ENCODE measurements around the gene CYB561D1.

CYB561D1 gene

GRCh38 chr1:109499081-109499480, 5.2 kb downstream of the CYB561D1 start:
- FAIRE-seq (no peak), DNase-seq (ENCODE audit: insufficient read length, low spot score) (no peak)

DNA sequence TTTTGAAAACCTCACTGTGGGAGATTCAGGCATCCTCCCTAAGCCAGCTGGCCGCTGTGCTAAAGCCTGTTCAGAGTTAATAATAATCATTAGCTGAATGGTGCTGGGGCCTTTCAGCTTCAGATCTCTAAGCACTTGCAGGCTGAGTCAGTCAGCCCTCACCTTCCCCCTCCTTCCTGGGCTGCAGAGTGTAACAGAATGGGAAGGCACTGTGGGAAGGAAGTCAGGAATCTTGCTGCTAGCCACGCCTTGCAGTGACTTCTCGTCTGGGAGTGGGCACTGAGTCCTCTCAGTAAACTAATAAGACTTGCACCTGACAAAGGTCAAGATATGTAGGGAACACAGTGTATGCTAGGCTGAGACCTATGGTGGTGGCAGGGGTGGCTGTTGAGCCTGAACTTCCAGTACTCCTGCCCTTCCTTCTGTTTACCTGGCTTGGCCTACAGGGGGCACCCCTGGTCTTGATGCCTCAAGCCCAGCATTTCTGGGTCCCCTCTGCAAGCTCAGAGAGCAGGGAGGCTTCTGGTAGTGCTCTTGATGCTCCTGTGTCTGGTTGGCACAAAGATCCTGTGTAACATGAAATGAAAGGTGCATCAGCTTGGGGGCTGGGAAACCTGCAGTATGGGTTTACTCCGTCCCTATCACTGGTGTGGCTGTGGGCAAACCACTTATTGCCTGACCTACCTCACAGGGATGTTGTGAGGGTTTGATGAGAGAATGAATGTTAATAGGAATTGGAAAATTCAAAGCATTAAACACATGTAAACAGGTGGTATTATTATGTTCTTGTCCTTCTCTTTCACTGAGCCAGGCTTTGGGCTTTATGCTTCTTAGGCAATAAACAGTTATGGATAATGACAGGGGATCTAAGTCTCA, 6.0 kb downstream of the CYB561D1 start:
- no peak for FAIRE-seq

GRCh38 chr1:109500941-109501381, 7.1 kb downstream of the CYB561D1 start:
- no peak for DNase-seq (ENCODE audit: insufficient read length, low spot score)
- no peak for FAIRE-seq

More for the DNA sequence above, 6.0 kb downstream of the CYB561D1 start:
- DNase-seq (ENCODE audit: insufficient read length, low spot score) = no peak

GRCh38 chr1:109501644-109502363, 7.9 kb downstream of the CYB561D1 start:
- DNase-seq (ENCODE audit: insufficient read length, low spot score) = no peak
- no peak for FAIRE-seq

DNA sequence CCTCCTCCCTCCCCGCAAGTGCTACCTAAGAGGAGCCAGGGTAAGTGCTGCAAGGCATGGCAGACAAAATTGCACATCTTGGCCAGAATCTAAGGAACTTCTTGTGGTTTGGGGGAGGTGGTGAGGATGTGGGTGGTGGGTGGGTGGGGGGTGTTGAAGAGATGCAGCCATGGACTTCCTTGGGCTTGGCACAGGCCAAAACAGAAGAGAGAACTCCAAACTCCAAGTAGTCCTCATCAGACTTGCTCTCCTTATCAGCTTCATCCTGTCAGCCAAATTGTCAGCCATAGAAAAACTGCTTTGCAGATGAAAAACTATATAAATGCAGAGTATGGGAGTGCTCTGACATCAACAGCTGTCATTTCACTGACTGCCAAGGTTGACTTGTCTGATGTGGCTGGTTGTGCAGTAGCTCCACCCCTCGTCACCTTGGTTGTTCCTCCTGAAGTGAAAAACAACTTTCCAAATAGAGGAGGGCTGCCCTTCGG, 8.5 kb downstream of the CYB561D1 start:
- no peak for DNase-seq (ENCODE audit: insufficient read length, low spot score)
- no peak for FAIRE-seq

- FAIRE-seq = no peak
- no peak for DNase-seq (ENCODE audit: insufficient read length, low spot score)
These were observed 10.0 kb downstream of the CYB561D1 start for GRCh38 chr1:109503935-109504334.

- DNase-seq (ENCODE audit: insufficient read length, low spot score) (no peak), FAIRE-seq (no peak)
These were observed 11.1 kb downstream of the CYB561D1 start for GRCh38 chr1:109504974-109505373.

DNA sequence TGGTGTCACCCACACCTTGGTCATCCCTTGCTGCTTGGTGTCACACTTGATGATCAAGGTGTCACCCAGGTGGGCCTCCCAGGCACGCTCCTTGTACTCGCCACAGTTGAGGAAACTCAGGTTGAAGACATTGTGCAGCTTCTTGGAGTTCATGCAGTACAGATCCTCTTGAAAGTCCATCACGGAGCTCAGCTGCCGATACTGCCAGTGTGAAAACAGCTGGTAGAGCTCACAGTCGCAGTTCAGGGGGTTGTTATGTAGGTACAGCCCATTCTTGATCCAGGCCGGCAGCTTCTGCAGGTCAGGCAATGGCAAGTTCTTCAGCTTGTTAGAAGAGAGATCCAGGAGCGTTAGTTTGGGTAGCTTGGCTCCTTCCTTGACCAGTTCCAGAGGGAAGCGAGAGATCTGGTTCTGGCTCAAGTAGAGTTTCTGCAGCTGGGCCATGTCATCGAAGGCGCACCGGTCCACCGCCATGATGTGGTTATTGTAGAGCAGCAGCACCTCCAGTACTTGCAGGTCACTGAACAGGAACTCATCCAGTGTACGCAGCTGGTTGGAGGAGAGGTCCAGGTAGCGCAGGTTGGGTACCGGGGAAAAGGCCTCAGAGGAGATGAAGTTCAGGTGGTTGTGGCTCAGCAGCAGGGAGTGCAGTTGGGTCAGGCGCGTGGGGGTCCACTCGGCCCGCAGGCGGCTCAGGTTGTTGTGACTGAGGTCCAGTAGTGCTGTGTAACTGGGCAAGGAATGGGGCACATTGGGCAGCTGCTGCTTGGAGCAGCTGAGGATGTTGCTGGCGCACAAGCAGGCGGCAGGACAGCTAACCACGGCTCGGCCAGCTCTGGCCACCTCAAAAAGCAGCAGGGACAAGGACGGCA, 14.3 kb downstream of the CYB561D1 start:
- no peak for FAIRE-seq
- no peak for DNase-seq (ENCODE audit: insufficient read length, low spot score)

DNA sequence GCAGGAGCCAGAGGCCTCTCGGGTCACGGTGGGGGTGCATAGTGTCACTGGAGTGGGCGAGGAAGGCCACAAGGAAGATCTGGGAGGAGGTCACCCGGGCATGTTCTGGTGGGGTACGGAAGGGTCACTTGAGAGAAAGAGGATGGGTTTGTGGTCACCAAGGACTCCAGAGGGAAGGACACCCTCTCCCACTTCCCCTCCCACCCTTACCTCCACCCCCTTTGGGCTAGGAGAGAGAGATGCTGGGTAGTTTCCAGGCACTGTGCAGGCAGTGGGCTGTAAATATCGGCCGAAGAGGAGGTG, 14.9 kb downstream of the CYB561D1 start:
- FAIRE-seq = no peak

DNA sequence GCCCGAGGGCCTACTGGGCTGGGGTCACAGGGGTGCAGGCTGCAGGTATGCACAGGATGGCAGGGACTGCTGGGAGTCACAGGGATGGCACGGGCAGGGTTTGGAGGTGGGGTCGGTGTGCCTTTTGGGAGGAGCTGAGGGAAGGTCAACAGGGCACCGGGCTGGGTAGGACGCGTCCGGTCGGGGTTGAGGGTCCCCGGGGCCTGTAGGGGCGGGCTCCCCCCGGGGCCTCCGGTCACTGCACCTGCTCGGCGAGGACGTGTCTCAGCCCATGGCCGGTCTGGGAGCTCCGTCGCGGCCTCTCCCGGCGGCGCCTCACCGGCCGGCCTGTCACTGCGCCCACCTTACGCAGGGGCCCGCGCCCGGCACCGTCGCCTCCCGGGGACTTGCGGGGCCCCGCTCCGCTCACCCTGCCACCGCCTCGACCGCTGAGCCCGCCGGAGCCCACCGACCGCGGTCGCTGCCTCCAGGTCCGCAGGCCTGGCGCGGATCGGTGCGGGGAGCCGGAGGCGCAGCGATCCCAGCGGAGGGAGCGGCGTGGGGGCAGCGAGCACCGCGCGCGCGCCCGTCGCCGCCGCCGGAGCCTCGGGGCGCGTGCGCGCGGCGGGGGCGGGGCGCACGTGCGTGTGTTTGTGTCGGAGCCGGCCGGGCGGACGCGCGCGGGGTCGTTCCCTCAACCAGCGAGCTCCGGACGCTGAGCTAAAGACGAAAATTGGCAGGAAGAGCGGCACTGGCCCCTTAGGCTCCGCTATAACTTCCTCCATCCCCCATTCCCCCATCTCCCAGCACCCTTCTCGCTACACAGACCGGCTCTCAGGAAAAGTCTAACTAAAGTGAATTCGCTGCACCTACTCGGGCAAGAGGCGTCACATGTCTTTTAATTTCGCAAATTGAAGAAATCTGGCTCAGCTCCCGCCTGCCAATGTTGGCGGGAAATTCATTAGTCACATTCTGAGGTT, 15.6 kb downstream of the CYB561D1 start, which contains the start of gene AMIGO1:
Gene AMIGO1 (minus strand): TSS at position 552 of the 959 bp plus-strand sequence. CDS start 815 bp downstream, outside the sequence.
- peak; percentile 47 for DNase-seq (ENCODE audit: insufficient read length, low spot score)
- FAIRE-seq = no peak

More for the DNA sequence above, 14.9 kb downstream of the CYB561D1 start:
- DNase-seq (ENCODE audit: insufficient read length, low spot score) = no peak

- FAIRE-seq = no peak
- no peak for DNase-seq (ENCODE audit: insufficient read length, low spot score)
These were observed 19.3 kb downstream of the CYB561D1 start for GRCh38 chr1:109513110-109513710.

- no peak for FAIRE-seq
- DNase-seq (ENCODE audit: insufficient read length, low spot score) = no peak
These were observed 21.0 kb downstream of the CYB561D1 start for GRCh38 chr1:109514846-109515245.

GRCh38 chr1:109516872-109517271, 23.0 kb downstream of the CYB561D1 start:
- no peak for DNase-seq (ENCODE audit: insufficient read length, low spot score)
- no peak for FAIRE-seq

GRCh38 chr1:109517337-109517736, 23.4 kb downstream of the CYB561D1 start:
- DNase-seq (ENCODE audit: insufficient read length, low spot score) (no peak), FAIRE-seq (no peak)

- no peak for DNase-seq (ENCODE audit: insufficient read length, low spot score)
- no peak for FAIRE-seq
These were observed 27.4 kb downstream of the CYB561D1 start for GRCh38 chr1:109521002-109521951.

GRCh38 chr1:109522026-109522425, 28.1 kb downstream of the CYB561D1 start:
- FAIRE-seq (no peak), DNase-seq (ENCODE audit: insufficient read length, low spot score) (no peak)

DNA sequence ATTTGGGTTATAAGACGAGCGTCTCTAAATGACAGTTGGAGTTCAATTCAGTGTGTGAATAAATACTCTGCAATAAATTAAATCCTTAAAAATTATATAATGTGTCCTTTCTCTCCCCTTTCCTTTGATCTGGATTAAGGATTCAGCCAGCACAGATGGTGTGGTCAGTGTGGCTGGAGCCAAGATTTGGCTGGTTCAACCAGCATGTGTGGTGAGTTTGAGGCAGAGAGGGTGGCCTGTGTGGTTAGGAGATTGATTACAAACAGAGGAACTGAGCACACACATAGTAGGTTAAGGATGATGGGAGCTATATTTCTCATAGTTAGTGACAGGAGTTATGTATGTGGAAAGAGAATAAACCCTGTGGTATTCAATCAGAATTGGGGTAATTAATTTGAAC, 29.8 kb downstream of the CYB561D1 start:
- DNase-seq (ENCODE audit: insufficient read length, low spot score) = no peak
- no peak for FAIRE-seq
